ENCODE data around the gene ENHO. TPM values are rescaled to one million over a fixed set of nuclear protein-coding genes. Genes with fewer than 3 reads are reported as not detected.

ENHO gene
- total RNA-seq, 2 experiments from 2014 or later: not detected

DNA sequence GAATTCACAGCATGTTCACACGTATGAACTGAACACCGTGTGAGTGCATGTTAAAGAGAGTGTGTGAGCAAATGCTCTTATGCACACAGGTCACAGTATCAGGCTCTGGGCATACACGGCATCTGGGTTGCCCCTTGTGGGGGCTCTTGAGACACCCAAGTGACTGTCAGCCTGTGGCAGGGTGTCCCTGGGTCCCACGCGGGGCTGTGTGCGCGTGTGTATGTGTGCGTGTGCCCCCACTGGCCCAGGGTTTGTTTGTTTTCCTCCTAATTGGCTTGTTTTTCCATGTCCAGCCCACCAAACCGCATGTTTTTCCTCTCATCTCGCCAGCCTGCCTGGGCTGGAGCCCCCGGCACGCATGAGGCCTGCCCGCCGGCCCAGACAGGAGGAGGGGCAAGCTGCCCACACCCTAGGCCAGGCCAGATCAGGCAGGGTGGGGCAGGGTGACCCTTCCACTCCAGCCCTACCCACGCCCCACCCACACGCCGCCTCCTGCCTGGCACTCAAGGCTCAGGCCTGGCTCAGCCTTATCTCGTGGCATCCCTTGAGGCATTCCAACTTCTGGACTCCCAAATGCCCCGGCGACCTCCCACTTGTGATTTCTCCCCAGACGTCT, 37.9 kb upstream of the ENHO start:
- H3K27ac Mint-ChIP-seq: no peak overlapping the region
- no peak for DNase-seq
- H3K4me1 Mint-ChIP-seq: no peaks in the 10 kb centered on the region
- peaks cover 15% of the 10 kb centered on the region for H3K27me3 Mint-ChIP-seq
- H3K36me3 Mint-ChIP-seq (ENCODE audit: low read depth): no peaks in the 10 kb centered on the region
- no peak overlapping the region for H3K4me3 Mint-ChIP-seq
- H3K9me3 Mint-ChIP-seq: no peaks in the 10 kb centered on the region
- ChIA-PET CTCF (no interaction called here), POLR2A (no interaction called here)

DNA sequence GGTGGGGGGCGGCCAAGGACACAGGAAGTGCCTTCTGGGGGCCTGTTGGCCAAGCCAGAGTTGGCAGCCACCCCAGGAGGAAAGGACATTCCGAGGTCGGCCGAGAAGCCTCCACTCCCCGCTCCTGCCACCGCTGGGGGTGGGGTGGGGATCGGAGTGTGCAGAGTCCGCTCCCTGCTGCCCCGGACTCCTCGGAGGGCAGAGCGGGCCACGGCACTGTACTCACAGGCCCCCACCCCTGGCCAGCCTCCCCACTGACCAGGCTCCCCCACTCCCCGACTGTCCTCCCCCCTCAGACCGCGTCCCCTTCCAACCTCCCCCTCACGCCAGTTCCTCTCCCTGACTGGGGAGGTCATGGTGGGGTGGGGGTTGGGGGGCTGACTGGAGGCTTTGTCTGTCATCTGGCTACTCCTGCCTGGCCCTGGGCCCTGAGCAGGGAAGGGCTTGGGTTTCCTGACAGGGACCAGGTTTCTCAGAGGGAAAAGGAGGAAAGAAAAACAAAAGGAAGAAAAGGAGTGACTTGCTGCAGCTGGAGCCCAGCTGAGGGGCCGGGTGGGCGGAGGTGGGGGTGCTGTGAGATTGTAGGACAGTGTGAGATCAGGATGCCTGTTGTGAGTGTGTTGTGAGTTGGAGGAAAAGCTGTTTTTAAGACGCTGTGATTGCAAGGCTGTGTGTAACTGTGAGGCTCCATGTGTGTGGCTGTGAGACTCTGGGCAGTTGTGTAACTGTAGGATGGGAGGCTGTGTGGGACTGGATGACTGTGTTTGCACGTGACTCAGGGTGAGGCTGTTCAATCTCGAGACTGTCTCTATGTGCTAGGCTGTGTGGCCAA, 37.0 kb upstream of the ENHO start:
- POLR2A ChIA-PET: no interaction called here

DNA sequence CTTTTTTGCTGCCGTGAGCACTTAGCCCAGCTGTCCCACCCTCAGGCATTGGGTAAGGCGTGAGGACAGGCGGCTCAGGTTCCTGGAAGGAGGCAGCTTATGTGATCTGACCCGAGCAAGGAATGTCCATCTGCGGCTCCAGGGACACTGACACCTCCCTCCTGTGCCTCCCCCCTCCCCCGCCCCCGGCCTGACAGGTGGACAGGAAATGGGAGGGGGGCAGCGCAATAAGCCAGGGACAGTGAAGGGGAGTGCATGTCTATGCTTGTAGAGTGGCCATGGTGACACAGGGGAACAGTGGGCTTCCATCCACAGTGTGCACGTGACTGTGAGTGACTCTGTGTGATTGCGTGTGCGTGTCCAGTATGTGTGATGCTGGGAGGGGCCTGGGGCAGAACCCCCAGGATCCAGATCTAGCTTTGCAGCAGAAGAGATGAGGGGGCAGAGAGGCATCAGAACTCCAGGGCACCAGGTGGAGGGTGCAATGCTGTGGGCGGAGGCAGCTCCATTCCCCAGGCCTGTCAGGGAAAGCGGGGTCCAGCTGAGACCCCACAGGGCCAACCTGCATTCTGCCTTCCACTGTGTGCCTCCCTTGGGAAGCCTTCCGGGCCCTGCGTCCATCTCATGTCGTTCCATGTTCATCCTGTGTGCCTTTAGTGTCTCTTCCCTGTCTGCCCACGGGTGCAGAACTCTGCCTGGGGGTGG, 36.3 kb upstream of the ENHO start:
- no peaks in the 10 kb centered on the region for H3K4me1 Mint-ChIP-seq
- H3K4me3 Mint-ChIP-seq: no peak overlapping the region
- no peaks in the 10 kb centered on the region for H3K9me3 Mint-ChIP-seq
- H3K27me3 Mint-ChIP-seq: peaks cover 15% of the 10 kb centered on the region
- no peak for DNase-seq
- H3K27ac Mint-ChIP-seq: no peak overlapping the region
- ChIA-PET CTCF (no interaction called here), POLR2A (no interaction called here)
- no peaks in the 10 kb centered on the region for H3K36me3 Mint-ChIP-seq (ENCODE audit: low read depth)

More for the DNA sequence above, 37.0 kb upstream of the ENHO start:
- Mint-ChIP-seq H3K27ac (no peak overlapping the region), H3K27me3 (peaks cover 15% of the 10 kb centered on the region), H3K9me3 (no peaks in the 10 kb centered on the region), H3K4me1 (no peaks in the 10 kb centered on the region), H3K36me3 (ENCODE audit: low read depth) (no peaks in the 10 kb centered on the region), H3K4me3 (no peak overlapping the region)
- DNase-seq: no peak
- CTCF ChIA-PET: no interaction called here

DNA sequence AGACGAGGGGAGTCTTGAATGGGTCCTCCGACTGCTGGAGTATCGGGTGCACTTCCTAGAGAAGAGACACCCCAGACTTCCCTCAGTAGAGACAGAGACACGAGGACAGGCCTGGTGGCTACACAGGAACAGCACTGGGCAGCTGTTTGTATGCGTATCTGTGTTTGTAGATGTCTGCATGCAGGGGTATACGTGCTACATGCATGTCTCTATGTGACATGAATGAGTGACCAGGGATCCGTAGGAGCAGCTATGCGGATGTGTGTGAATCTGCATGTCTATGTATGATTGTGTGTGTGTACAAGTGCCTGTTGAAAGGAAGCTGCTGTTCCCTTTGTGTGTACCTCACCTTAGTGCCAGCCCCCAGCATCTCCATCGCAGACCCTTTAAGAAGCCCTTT, 35.6 kb upstream of the ENHO start:
- Mint-ChIP-seq H3K27ac (no peak overlapping the region), H3K4me1 (no peaks in the 10 kb centered on the region), H3K4me3 (no peak overlapping the region), H3K36me3 (ENCODE audit: low read depth) (no peaks in the 10 kb centered on the region), H3K9me3 (no peaks in the 10 kb centered on the region), H3K27me3 (peaks cover 9% of the 10 kb centered on the region)
- no peak for DNase-seq
- POLR2A ChIA-PET: no interaction called here
- CTCF ChIA-PET: no interaction called here

DNA sequence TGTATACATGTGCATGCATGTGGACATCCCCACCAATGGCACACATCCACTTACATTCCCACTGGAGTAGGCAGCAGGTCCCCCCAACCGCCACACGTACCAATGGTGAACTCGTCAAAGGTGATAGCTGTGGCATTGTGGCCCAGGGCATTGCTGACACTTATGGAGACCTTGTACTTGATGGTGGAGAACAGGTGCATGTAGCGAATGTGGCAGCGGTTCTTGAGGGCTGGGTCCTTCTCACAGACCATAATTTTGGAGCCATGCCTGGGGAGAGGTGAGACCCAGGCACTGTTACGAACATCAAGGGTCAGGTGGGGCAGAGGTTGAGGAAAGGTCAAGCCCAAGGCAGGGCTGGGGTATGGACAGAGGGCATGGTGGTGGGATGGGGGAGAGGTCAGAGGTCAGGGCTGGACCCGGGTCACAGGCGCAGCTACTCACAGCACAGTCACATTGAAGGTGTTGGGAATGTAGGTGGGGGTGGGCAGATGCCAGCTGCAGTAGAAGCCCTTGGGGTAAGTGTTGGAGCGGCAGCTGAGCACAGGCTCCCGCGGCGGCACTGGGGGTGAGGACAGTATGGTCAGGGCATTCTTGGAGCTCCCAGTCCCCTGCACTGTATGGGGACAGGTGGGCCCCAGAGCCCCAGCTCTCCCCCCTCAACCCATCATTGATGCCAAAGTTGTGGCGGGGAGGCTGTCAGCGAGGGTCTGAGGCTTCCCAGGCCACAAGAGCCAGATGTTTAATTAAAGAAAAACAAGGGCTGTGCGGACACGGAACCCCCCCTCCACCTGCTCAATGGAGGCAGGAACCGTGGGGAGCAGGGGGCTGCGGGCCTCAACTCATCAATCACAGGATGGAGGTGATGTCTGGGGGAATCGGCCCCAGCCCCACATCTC, 34.9 kb upstream of the ENHO start:
- Mint-ChIP-seq H3K4me3 (no peak overlapping the region), H3K36me3 (ENCODE audit: low read depth) (no peaks in the 10 kb centered on the region)
- CTCF ChIA-PET: no interaction called here

DNA sequence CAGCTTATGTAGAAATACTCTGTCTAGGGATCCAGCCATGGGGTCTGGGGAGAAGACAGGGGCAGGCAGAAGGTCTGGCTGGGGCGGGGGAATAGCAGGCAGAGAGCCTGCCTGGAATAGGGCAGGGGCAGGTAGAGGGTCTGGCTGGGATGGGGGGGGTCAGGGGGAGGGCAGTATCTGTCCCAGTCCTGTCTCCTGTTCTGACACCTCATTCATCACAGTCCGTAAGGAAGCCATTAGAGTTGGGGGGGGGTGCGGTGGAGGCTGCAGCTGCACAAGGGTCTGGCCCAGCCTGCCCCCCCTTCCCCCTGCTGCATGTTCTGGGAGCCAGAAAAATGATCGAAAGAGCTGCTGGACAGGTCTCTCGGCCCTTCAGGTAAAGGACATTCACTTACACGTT, 34.2 kb upstream of the ENHO start:
- CTCF ChIA-PET: no interaction called here
- H3K27ac Mint-ChIP-seq: no peak overlapping the region
- H3K4me3 Mint-ChIP-seq: no peak overlapping the region
- H3K9me3 Mint-ChIP-seq: no peaks in the 10 kb centered on the region
- peaks cover 8% of the 10 kb centered on the region for H3K27me3 Mint-ChIP-seq
- no peaks in the 10 kb centered on the region for H3K36me3 Mint-ChIP-seq (ENCODE audit: low read depth)
- DNase-seq: no peak
- POLR2A ChIA-PET: no interaction called here
- H3K4me1 Mint-ChIP-seq: no peaks in the 10 kb centered on the region

More for the DNA sequence above, 34.9 kb upstream of the ENHO start:
- no peak overlapping the region for H3K27ac Mint-ChIP-seq
- no peaks in the 10 kb centered on the region for H3K9me3 Mint-ChIP-seq
- DNase-seq: no peak
- H3K27me3 Mint-ChIP-seq: peaks cover 8% of the 10 kb centered on the region
- POLR2A ChIA-PET: no interaction called here
- no peaks in the 10 kb centered on the region for H3K4me1 Mint-ChIP-seq

DNA sequence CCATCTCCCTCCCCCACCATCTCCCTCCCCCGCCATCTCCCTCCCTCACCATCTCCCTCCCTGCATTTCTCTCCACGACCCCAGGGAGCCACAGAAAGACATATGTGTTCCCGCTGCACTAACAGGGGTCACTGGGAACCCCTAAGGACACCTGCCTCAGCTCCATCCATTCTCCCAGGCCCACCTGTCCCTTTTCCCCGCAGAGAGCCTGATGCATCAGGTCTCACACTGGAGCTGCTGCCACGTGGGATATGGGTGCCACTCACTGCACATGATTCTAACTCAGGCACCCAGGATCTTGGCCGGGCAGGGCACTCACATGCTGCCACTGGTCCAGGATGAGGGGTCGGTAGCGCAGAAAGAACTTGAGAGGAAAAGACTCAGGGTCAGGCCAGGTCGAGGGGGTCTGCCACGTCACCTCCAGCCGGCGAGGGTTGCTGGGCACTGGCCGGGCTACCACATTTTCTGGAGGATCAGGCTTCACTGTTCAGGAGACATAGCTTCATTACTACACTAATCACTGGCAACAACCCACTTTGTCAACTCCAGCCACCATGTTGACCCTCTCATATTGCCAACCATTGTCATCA, 33.2 kb upstream of the ENHO start:
- CTCF ChIA-PET: no interaction called here

DNA sequence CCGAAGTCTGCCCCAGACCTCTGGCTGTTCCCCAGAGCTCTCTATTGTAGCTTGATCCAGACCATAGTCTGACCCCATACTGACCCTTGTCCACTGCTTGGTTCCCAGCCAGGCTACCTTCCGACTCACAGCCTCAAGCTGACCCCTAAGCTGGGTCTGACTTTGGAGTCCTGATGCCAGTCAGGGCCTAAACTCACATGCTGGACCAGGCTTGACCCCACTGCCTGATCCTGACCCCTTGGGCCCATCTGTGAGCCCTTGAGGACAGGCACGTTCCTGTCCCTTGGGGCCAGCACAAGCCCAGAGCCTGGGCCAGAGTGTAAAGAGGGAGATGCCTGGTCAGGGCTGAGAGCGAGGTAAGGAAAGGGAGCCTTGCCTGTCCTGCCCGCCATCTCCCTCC, 32.7 kb upstream of the ENHO start:
- Mint-ChIP-seq H3K9me3 (no peaks in the 10 kb centered on the region), H3K4me3 (no peak overlapping the region), H3K36me3 (ENCODE audit: low read depth) (no peaks in the 10 kb centered on the region), H3K27me3 (peaks cover 8% of the 10 kb centered on the region), H3K27ac (no peak overlapping the region), H3K4me1 (no peaks in the 10 kb centered on the region)
- no peak for DNase-seq
- ChIA-PET POLR2A (no interaction called here), CTCF (no interaction called here)

More for the DNA sequence above, 33.2 kb upstream of the ENHO start:
- H3K27me3 Mint-ChIP-seq: peaks cover 8% of the 10 kb centered on the region
- H3K36me3 Mint-ChIP-seq (ENCODE audit: low read depth): no peaks in the 10 kb centered on the region
- POLR2A ChIA-PET: no interaction called here
- no peak overlapping the region for H3K4me3 Mint-ChIP-seq
- H3K4me1 Mint-ChIP-seq: no peaks in the 10 kb centered on the region
- H3K9me3 Mint-ChIP-seq: no peaks in the 10 kb centered on the region
- no peak for DNase-seq
- H3K27ac Mint-ChIP-seq: no peak overlapping the region

DNA sequence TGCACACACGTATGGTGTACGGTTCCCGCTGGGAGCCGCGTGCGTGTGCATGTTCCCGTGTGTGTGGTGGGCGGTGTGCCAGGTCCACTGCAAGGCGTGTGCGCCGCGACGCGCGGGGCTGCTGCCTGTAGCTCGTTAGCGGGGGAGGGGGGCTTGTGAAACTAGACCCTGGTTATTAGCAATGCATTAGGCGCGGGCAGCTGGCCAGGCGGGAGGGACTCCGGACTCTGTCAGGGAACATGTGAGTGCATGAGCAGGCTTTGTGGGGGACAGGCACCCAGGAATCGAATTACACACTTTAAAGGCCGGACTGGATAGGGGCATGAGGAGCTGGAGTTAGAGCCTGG, 32.2 kb upstream of the ENHO start:
- no peak for DNase-seq
- ChIA-PET CTCF (no interaction called here), POLR2A (no interaction called here)
- H3K9me3 Mint-ChIP-seq: no peaks in the 10 kb centered on the region
- H3K4me3 Mint-ChIP-seq: no peak overlapping the region
- H3K4me1 Mint-ChIP-seq: no peaks in the 10 kb centered on the region
- peaks cover 3% of the 10 kb centered on the region for H3K27me3 Mint-ChIP-seq
- H3K27ac Mint-ChIP-seq: no peak overlapping the region
- H3K36me3 Mint-ChIP-seq (ENCODE audit: low read depth): no peaks in the 10 kb centered on the region

DNA sequence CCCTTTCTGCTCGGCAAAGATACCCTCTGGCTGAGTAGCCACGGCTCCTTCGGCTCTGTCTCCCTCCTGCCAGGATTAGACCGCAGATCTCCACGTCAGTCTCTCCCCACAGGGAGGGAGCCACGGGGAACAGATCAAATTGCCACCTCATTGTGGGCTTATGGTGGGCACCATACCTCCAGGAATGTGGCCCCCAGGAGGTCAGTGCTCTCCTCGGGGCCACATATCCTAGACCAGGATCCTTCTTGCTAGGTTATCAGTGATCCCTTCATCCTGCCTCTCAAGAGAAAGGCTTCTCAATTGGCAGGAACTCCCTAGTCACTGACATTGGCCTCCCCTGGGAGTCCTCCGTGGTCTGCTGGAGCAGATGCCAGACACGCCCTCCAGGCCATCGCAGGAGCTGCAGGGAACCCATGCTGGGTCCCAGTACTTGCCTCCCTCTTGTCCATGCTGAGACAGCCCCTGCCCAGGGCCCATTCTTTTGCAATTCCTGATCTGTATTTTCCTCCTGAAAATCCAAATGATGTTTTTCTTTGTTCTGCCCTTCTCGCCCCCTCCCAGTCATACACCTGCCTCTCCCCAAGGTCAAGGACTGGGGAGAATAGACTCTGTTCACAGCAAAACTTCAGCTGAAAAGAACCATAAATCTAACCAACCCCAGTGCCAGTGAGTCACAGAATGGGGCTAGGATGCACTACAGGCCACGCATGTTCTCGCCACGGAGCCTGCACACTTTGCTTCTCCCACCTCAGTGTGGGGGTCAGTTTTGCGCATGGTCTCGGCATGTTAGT, 31.6 kb upstream of the ENHO start:
- Mint-ChIP-seq H3K4me1 (no peaks in the 10 kb centered on the region), H3K9me3 (no peaks in the 10 kb centered on the region), H3K36me3 (ENCODE audit: low read depth) (no peaks in the 10 kb centered on the region), H3K4me3 (no peak overlapping the region), H3K27me3 (peaks cover 2% of the 10 kb centered on the region), H3K27ac (no peak overlapping the region)
- POLR2A ChIA-PET: no interaction called here
- DNase-seq: no peak
- CTCF ChIA-PET: no interaction called here

DNA sequence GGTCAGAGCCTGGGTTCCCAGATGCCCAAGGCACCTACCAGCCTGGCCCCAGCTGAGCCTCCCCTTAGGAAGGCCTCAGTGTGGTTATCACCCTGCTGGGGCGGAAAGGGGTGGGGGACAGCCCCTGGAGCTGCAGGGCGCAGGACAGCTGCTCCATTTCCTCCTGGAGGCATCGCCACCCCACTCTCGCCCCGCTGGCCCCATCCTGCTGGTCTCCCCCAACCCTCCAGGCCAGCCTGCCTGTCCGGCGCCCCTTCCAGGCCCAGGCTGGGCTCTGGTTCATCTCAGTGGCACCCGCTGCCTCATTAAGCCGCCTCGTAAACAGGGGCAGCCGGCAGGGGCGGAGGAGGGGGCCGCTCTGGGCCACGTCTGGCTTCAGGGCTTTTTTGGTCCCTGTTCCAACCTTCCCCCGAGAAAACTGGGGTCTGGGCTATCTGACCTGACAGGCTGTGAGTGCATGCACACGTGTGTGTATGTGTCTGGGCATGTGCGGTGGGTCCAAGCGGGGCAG, 30.8 kb upstream of the ENHO start:
- Mint-ChIP-seq H3K4me3 (no peak overlapping the region), H3K27ac (no peak overlapping the region), H3K4me1 (no peaks in the 10 kb centered on the region), H3K27me3 (no peaks in the 10 kb centered on the region), H3K9me3 (no peaks in the 10 kb centered on the region), H3K36me3 (ENCODE audit: low read depth) (no peaks in the 10 kb centered on the region)
- CTCF ChIA-PET: no interaction called here
- POLR2A ChIA-PET: no interaction called here
- DNase-seq: no peak

DNA sequence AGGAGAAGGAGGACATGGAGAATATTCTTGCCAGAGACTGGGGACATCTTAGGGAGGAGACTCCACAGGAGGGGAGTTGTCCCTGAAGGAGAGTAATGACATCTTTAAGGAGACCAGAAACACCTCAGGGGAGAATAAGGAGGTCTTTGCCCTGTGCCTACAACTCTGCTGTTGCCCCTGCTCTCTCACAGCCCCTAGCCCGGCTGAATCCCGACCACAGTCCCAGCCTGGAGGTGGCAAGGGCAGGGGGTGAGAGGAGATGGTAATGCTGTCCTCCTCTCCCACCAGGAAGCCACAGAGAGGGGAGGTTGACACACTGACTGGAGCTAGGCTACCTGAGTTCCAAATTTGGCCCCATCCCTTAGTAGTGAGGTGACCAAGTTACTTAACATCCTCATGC, 30.2 kb upstream of the ENHO start:
- H3K4me3 Mint-ChIP-seq: no peak overlapping the region
- H3K9me3 Mint-ChIP-seq: no peaks in the 10 kb centered on the region
- POLR2A ChIA-PET: no interaction called here
- CTCF ChIA-PET: no interaction called here
- no peaks in the 10 kb centered on the region for H3K36me3 Mint-ChIP-seq (ENCODE audit: low read depth)
- no peak for DNase-seq
- peaks cover 4% of the 10 kb centered on the region for H3K27me3 Mint-ChIP-seq
- no peaks in the 10 kb centered on the region for H3K4me1 Mint-ChIP-seq
- no peak overlapping the region for H3K27ac Mint-ChIP-seq

Measured in activated CD4-positive, alpha-beta memory T cell treated with anti-CD3 and anti-CD28 coated beads, Interleukin-2, amount 10 ng/mL, durations not matched to agents 7 days and 5 days (primary cell).